Loucy (cell line): ENCODE measurements around the gene CD74.

ENCODE experiments used
- H2AFZ ChIP-seq: fragments of 200-600 bp; sonication (generic); 2 replicates; pipeline ENCODE4 v1.6.0; 2016; ENCODE audit warnings: antibody characterized with exemption, mild to moderate bottlenecking, low read length, moderate library complexity
- H3F3A ChIP-seq: fragments of 200-600 bp; 2 replicates; pipeline ENCODE4 v1.6.0; 2016; ENCODE audit warnings: antibody characterized with exemption, low read depth, mild to moderate bottlenecking
- H3K27me3 ChIP-seq: fragments of 200-600 bp; sonication (generic); 2 replicates; pipeline ENCODE4 v1.6.1; 2014; ENCODE audit warnings: low read length, mild to moderate bottlenecking; ENCODE audit not compliant: insufficient read depth, poor library complexity, severe bottlenecking
- H3K36me3 ChIP-seq: fragments of 200-600 bp; sonication (generic); 2 replicates; pipeline ENCODE4 v1.6.1; 2016; ENCODE audit warnings: low read length; ENCODE audit not compliant: insufficient read depth
- H3K4me1 ChIP-seq: fragments of 200-600 bp; sonication (generic); 2 replicates; pipeline ENCODE4 v1.5.1; 2014; ENCODE audit warnings: low read length, mild to moderate bottlenecking; ENCODE audit not compliant: insufficient read depth, poor library complexity, severe bottlenecking
- H3K4me2 ChIP-seq: fragments of 200-600 bp; sonication (generic); 2 replicates; pipeline ENCODE4 v1.6.0; 2014; ENCODE audit warnings: antibody characterized with exemption, low read length, low read depth, mild to moderate bottlenecking; ENCODE audit not compliant: poor library complexity, severe bottlenecking
- H3K4me3 ChIP-seq: fragments of 200-600 bp; sonication (generic); 2 replicates; pipeline ENCODE4 v1.5.1; 2014; ENCODE audit warnings: low read length, mild to moderate bottlenecking, mixed read lengths; ENCODE audit not compliant: poor library complexity, severe bottlenecking
- H3K79me2 ChIP-seq: fragments of 200-600 bp; sonication (generic); 2 replicates; pipeline ENCODE4 v1.6.1; 2014; ENCODE audit warnings: low read length; ENCODE audit not compliant: insufficient read depth
- H3K9ac ChIP-seq: fragments of 200-600 bp; sonication (generic); 2 replicates; pipeline ENCODE4 v1.6.0; 2014; ENCODE audit warnings: mild to moderate bottlenecking, low read depth, low read length, moderate library complexity; ENCODE audit not compliant: poor library complexity, severe bottlenecking
- H3K9me2 ChIP-seq: fragments of 200-600 bp; sonication (generic); replicated peaks from 2 replicates; pipeline ENCODE4 v1.6.1; 2016; ENCODE audit warnings: low read depth, low read length, mixed read lengths
- H3K9me3 ChIP-seq: fragments of 200-600 bp; sonication (generic); 2 replicates; pipeline ENCODE4 v1.6.1; 2014; ENCODE audit warnings: mild to moderate bottlenecking, antibody characterized with exemption, low read length, low read depth; ENCODE audit not compliant: insufficient read depth
- H4K20me1 ChIP-seq: fragments of 200-600 bp; sonication (generic); 2 replicates; pipeline ENCODE4 v1.6.0; 2014; ENCODE audit warnings: antibody characterized with exemption, low read length, mild to moderate bottlenecking; ENCODE audit not compliant: insufficient read depth, poor library complexity, severe bottlenecking
- CTCF ChIP-seq: fragments of 200-600 bp; sonication (generic); conservative IDR thresholded peaks from 2 replicates; pipeline ENCODE4 v1.5.1; 2014; ENCODE audit warnings: mild to moderate bottlenecking, antibody characterized with exemption, low read length
- EZH2phosphoT487 ChIP-seq: fragments of 200-600 bp; IDR thresholded peaks from 2 replicates; pipeline ENCODE4 v1.6.1; 2018; ENCODE audit warnings: antibody characterized with exemption, mild to moderate bottlenecking, moderate library complexity, borderline replicate concordance

Gene CD74

DNA sequence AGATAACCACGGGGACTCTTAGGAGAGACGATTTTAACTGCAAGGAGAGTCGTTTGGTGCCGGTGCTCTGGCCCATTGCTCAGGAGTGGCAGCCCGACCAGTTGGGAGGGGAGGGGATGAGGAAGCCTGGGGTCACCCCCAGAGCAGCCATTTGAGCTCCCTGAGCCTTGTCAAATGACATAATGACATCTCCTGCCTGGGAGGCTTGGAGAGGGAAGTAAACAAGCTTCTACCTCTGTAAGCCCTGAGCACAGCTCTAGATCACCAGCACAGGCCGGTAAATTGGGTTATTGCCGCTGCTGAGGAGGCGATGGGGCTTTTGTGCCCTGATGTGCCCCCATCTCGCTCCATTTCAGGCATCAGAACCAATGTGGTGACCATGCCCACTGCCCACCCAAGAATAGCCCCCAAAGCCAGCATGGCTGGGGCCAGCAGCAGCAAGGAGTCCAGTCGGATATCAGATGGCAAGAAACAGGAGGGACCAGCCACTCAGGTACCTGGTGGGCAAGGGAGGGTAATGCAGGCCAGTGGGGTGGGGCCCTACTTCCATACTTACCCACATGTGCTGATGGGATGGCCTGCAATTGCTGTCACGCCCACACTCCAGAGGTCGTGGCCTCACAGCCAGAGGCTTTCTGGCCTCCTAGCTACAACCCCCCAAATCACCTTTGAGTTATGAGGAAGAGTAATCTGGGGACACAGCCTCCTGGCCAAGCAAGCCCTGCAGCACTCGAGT is 23.0 kb downstream of the CD74 start:
- H3K36me3 ChIP-seq, result peaks cover 95% of the 10 kb centered on the region
- TF ChIP-seq CTCF (no peak), EZH2phosphoT487 (no peak)

DNA sequence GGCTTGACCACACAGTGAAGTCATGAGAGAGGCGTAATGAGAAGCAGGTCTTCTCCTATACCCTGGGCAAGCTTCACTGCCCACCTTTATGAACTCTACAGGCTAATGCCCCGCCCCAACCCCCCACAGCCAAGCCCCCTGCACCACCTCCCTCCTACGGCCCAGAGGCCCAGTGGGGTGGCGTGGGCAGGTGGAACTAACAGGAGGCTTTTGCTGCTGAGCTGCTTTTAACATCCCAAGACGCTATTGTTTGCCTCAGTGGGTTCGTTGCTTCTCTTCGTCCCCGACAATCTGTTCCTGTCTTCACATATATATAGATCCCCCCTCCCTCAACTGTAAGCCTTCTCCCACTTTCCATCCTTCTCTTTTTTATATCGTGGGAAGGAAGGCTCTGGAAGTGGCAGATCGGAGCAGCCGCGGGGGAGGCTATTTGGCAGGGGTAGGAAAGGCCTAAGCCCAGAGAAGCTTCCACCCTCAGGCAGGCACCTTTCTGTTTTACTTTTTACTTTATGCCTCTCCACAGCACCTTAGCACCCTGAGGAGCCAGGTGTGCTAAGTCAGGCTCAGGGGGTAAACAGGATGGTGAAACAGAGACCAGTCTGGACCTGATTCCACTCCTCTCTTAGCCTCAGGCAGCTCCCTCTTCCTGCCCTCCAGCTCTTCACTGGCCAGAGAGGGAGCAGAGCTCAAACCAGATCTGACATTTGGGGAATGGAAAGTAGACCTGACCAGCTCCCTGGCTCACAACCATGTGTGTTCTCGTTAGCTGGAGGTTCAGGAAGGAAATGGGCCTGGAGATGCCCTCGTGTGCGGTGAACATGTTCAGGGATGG is 26.5 kb downstream of the CD74 start:
- Histone ChIP-seq H3K36me3 (peaks cover 97% of the 10 kb centered on the region), H3K4me3 (no peak overlapping the region), H3K27me3 (no peaks in the 10 kb centered on the region), H3K9ac (no peak overlapping the region), H2AFZ (no peak overlapping the region), H3K9me3 (no peaks in the 10 kb centered on the region), H3K4me1 (no peaks in the 10 kb centered on the region), H3K79me2 (no peaks in the 10 kb centered on the region), H3K9me2 (no peaks in the 10 kb centered on the region), H4K20me1 (no peaks in the 10 kb centered on the region), H3F3A (no peaks in the 10 kb centered on the region), H3K4me2 (no peak overlapping the region)
- TF ChIP-seq CTCF (no peak), EZH2phosphoT487 (no peak)

More for the DNA sequence above, 23.0 kb downstream of the CD74 start:
- no peaks in the 10 kb centered on the region for H3K4me1 ChIP-seq
- no peaks in the 10 kb centered on the region for H3F3A ChIP-seq
- no peaks in the 10 kb centered on the region for H3K79me2 ChIP-seq
- no peak overlapping the region for H2AFZ ChIP-seq
- no peak overlapping the region for H3K9ac ChIP-seq
- no peak overlapping the region for H3K4me3 ChIP-seq
- H3K4me2 ChIP-seq, result no peak overlapping the region
- H3K27me3 ChIP-seq, result no peaks in the 10 kb centered on the region
- no peaks in the 10 kb centered on the region for H3K9me3 ChIP-seq
- H4K20me1 ChIP-seq, result no peaks in the 10 kb centered on the region
- no peaks in the 10 kb centered on the region for H3K9me2 ChIP-seq

- H3K79me2 ChIP-seq, result no peaks in the 10 kb centered on the region
- H2AFZ ChIP-seq, result no peak overlapping the region
- H3F3A ChIP-seq, result no peaks in the 10 kb centered on the region
- H3K4me3 ChIP-seq, result no peak overlapping the region
- TF ChIP-seq EZH2phosphoT487, result no peak
- no peak for TF ChIP-seq CTCF
- H3K9ac ChIP-seq, result no peak overlapping the region
- H3K9me2 ChIP-seq, result no peaks in the 10 kb centered on the region
- no peak overlapping the region for H3K4me2 ChIP-seq
- no peaks in the 10 kb centered on the region for H3K4me1 ChIP-seq
- no peaks in the 10 kb centered on the region for H4K20me1 ChIP-seq
- no peaks in the 10 kb centered on the region for H3K9me3 ChIP-seq
- peaks cover 94% of the 10 kb centered on the region for H3K36me3 ChIP-seq
- no peaks in the 10 kb centered on the region for H3K27me3 ChIP-seq
These were observed 28.0 kb downstream of the CD74 start for GRCh38 chr5:150384701-150385100.
